CD1c-positive myeloid dendritic cell (primary cell): ENCODE measurements around the gene WDR74.
"Not testable (repeated sequence)": the region's sequence is repeated elsewhere in the genome, so short reads cannot be mapped to it uniquely, and the experiment has no call there.

Source experiments
- DNase-seq: peaks from one replicate; pipeline ENCODE4 v3.0.0-alpha.2; 2016; ENCODE audit errors: extremely low spot score

Gene WDR74

GRCh38 chr11:62839050-62839945 is at the start of gene WDR74:
Gene WDR74, minus strand, starts transcription at chr11:62839590. Its CDS starts 20 bp downstream, at chr11:62839570.
- peak; percentile 98 for DNase-seq

GRCh38 chr11:62889126-62889483 is 49.7 kb upstream of the WDR74 start:
- no peak for DNase-seq

GRCh38 chr11:62888406-62888805 is 49.0 kb upstream of the WDR74 start:
- no peak for DNase-seq

GRCh38 chr11:62885137-62885750 is 45.9 kb upstream of the WDR74 start:
- no peak for DNase-seq

GRCh38 chr11:62883673-62884072 is 44.3 kb upstream of the WDR74 start:
- DNase-seq: no peak

- DNase-seq: peak; percentile 27
Observed at GRCh38 chr11:62882788-62883501, 43.6 kb upstream of the WDR74 start.

GRCh38 chr11:62882431-62882749 is 43.0 kb upstream of the WDR74 start:
- DNase-seq: no peak

GRCh38 chr11:62881579-62882430 is 42.4 kb upstream of the WDR74 start:
- DNase-seq: peak; percentile 97

GRCh38 chr11:62880803-62881578 is 41.6 kb upstream of the WDR74 start, which contains the start of gene SLC3A2:
Gene SLC3A2, plus strand, starts transcription at chr11:62880896. Its CDS starts 128 bp downstream, at chr11:62881024.
- peak; percentile 90 for DNase-seq

GRCh38 chr11:62880231-62880802 is 40.9 kb upstream of the WDR74 start:
- peak; percentile 87 for DNase-seq

GRCh38 chr11:62879235-62879978 is 40.0 kb upstream of the WDR74 start:
- no peak for DNase-seq

- no peak for DNase-seq
Observed at GRCh38 chr11:62876712-62877111, 37.3 kb upstream of the WDR74 start.

- no peak for DNase-seq
Observed at GRCh38 chr11:62875698-62876478, 36.5 kb upstream of the WDR74 start.

- DNase-seq: no peak
Observed at GRCh38 chr11:62874851-62875250, 35.5 kb upstream of the WDR74 start.

- DNase-seq: no peak
Observed at GRCh38 chr11:62865635-62866034, 26.2 kb upstream of the WDR74 start.

GRCh38 chr11:62863687-62864335 is 24.4 kb upstream of the WDR74 start:
- DNase-seq: no peak

- DNase-seq: not testable (repeated sequence)
Observed at GRCh38 chr11:62861564-62862192, 22.3 kb upstream of the WDR74 start.
